ENCODE results near the gene SLC8A3.

- no peak for TF ChIP-seq POLR2A (IDR thresholded peaks at IDR 0.05)
- TF ChIP-seq CTCF (IDR thresholded peaks at IDR 0.05), result no peak
Measured at GRCh38 chr14:70156592-70156991, 32.2 kb downstream of the SLC8A3 start.
